Measurements from ENCODE around the gene PPP1R12C. TPM values are rescaled to one million over a fixed set of nuclear protein-coding genes. Genes with fewer than 3 reads are reported as not detected.
A peak's percentile ranks its signal among the peaks of the same experiment; 100 is the strongest.

Gene PPP1R12C
- total RNA-seq: 100 to 1,000 TPM in 1 of 2 donors, 10 to 100 TPM in 1; 98.2 to 107 TPM
- 53.5 TPM for polyA plus RNA-seq (2013, experiment 1 of 2)
- 49.1 TPM for polyA plus RNA-seq (2013, experiment 2 of 2)
- long read RNA-seq, experiment 1, partial matches to known transcripts: 1 of 9 reads
- long read RNA-seq, experiment 1, other reads (novel, unspliced or antisense): 8 of 9 reads
- long read RNA-seq, experiment 2, transcript PPP1R12C-209 (22 exons, 2,269 nt): major isoform, 5 of 46 reads
- long read RNA-seq, experiment 2, partial matches to known transcripts: 14 of 46 reads
- long read RNA-seq, experiment 2, other reads (novel, unspliced or antisense): 23 of 46 reads
- long read RNA-seq, experiment 3, partial matches to known transcripts: 1 of 2 reads
- long read RNA-seq, experiment 3, other reads (novel, unspliced or antisense): 0 of 2 reads
- long read RNA-seq, experiment 4, partial matches to known transcripts: 12 of 16 reads
- long read RNA-seq, experiment 4, other reads (novel, unspliced or antisense): 0 of 16 reads

DNA sequence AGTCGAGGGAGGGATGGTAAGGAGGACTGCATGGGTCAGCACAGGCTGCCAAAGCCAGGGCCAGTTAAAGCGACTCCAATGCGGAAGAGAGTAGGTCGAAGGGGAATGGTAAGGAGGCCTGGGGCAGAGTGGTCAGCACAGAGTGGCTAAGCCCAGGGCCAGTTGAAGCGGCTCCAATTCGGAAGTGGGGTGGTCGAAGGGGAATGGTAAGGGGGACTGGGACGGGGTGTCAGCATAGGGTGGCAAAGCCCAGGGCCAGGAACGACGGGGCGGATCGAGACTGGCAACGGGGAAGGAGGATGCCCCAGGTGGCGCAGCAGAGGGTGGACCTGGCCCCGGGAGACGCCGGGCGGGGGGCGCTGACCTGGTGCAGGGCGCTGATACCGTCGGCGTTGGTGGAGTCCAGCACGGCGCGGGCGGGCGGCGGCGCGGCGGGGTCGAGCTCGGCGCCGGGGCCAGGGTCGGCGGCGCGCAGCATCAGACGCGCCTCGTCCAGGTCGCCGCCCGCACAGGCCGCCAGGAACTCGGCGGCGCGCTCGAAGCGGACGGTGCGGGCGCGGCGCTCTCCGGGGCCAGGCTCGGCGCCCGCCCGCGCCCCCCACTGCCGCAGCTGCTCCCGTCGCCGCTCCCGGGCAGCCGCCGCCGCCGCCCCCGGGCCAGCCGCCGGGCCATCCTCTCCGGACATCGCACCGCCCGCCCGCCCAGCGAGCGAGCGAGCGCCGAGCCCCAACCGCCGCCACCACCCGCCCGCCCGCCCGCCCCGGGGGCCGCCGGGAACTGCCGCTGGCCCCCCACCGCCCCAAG is at the start of gene PPP1R12C:
TSS of gene PPP1R12C (minus strand) at position 779 of the 804 bp plus-strand sequence. CDS start at position 685, 94 bp downstream.
- 0 to 5% methylated on average over 25 to 97 of the region's 97 CpGs for WGBS, 2 experiments (ENCODE audit: insufficient coverage in 1 of 2, insufficient read length in 1 of 2)
- H3K36me3 ChIP-seq (ENCODE audit: control insufficient read depth, insufficient read depth, low read length): peaks cover 4% of the 10 kb centered on the region
- no peaks in the 10 kb centered on the region for H3K9me3 ChIP-seq (ENCODE audit: control insufficient read depth, low read length)
- H3K27ac ChIP-seq (ENCODE audit: low read depth, low read length): peak within 1 kb of the TSS; percentile 42
- Mint-ChIP-seq H3K27ac (peak within 1 kb of the TSS; percentile 96), H3K9me3 (no peaks in the 10 kb centered on the region), H3K36me3 (ENCODE audit: low read depth) (no peaks in the 10 kb centered on the region), H3K4me3 (peak within 1 kb of the TSS; percentile 87), H3K27me3 (ENCODE audit: insufficient read depth) (peaks cover 20% of the 10 kb centered on the region), H3K4me1 (peaks cover 18% of the 10 kb centered on the region)
- peak; percentile 69 for DNase-seq
- no peaks in the 10 kb centered on the region for H3K27me3 ChIP-seq (ENCODE audit: control insufficient read depth, insufficient read depth, low read length, poor library complexity, severe bottlenecking)
- no peaks in the 10 kb centered on the region for H3K4me1 ChIP-seq (ENCODE audit: control insufficient read depth, insufficient read depth, low read length)
- H3K4me3 ChIP-seq (ENCODE audit: low read length): peak within 1 kb of the TSS; percentile 86
- TF ChIP-seq, protein P1, sequence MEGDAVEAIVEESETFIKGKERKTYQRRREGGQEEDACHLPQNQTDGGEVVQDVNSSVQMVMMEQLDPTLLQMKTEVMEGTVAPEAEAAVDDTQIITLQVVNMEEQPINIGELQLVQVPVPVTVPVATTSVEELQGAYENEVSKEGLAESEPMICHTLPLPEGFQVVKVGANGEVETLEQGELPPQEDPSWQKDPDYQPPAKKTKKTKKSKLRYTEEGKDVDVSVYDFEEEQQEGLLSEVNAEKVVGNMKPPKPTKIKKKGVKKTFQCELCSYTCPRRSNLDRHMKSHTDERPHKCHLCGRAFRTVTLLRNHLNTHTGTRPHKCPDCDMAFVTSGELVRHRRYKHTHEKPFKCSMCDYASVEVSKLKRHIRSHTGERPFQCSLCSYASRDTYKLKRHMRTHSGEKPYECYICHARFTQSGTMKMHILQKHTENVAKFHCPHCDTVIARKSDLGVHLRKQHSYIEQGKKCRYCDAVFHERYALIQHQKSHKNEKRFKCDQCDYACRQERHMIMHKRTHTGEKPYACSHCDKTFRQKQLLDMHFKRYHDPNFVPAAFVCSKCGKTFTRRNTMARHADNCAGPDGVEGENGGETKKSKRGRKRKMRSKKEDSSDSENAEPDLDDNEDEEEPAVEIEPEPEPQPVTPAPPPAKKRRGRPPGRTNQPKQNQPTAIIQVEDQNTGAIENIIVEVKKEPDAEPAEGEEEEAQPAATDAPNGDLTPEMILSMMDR (conservative IDR thresholded peaks at IDR 0.05): no peak
- H3K9ac ChIP-seq (ENCODE audit: extremely low read depth, low read length, poor library complexity, severe bottlenecking): peak within 1 kb of the TSS; percentile 51

DNA sequence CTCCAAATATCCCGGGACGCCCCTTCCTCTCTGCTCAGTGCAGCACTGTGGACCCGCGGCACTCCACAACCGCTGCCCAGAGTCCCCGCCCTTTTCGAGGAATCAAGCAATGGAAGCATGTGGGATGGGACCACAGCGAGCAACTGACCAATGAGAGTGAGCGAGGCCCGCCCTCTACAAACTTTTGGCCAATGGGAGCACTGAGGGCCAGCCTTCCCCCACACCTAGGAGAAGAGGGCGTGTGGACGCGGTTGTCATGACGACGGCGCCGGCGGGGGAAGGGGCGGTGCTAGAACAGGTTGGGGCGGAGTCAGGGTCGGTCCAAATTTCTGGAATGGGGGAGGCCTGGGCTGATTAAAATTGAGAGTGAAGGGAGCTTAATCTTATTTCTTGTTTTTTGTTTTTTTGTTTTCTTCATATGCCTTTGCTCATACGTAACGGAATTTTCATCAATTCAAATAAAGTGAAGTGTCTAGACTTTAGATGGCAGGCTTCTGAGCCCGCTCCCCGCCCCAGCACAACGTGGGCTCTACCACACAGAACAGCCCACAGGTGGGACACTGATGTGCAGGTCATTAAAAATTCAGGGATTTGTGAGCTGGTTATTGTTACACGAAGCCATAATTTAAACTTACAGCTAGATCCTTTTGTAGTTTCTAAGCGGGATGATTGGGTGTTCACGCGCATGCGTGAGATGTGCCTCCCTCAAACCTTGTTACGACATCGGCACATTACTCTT is 49.3 kb upstream of the PPP1R12C start, which contains the start of gene DNAAF3:
TSS of gene DNAAF3 (minus strand) at position 84 of the 739 bp plus-strand sequence. CDS start 200 bp downstream, outside the sequence.
- H3K4me1 ChIP-seq (ENCODE audit: control insufficient read depth, insufficient read depth, low read length): no peaks in the 10 kb centered on the region
- H3K27ac Mint-ChIP-seq: peak within 1 kb of the TSS; percentile 97
- TF ChIP-seq, protein P1 (conservative IDR thresholded peaks at IDR 0.05): no peak
- H3K27me3 Mint-ChIP-seq (ENCODE audit: insufficient read depth): peaks cover 73% of the 10 kb centered on the region
- H3K27me3 ChIP-seq (ENCODE audit: control insufficient read depth, insufficient read depth, low read length, poor library complexity, severe bottlenecking): peaks cover 30% of the 10 kb centered on the region
- H3K27ac ChIP-seq (ENCODE audit: low read depth, low read length): peak within 1 kb of the TSS; percentile 72
- no peaks in the 10 kb centered on the region for H3K9me3 ChIP-seq (ENCODE audit: control insufficient read depth, low read length)
- no peaks in the 10 kb centered on the region for H3K9me3 Mint-ChIP-seq
- H3K4me3 ChIP-seq (ENCODE audit: low read length): peak within 1 kb of the TSS; percentile 87
- DNase-seq: peak; percentile 99
- no peaks in the 10 kb centered on the region for H3K36me3 Mint-ChIP-seq (ENCODE audit: low read depth)
- no peaks in the 10 kb centered on the region for H3K36me3 ChIP-seq (ENCODE audit: control insufficient read depth, insufficient read depth, low read length)
- H3K4me1 Mint-ChIP-seq: peaks cover 6% of the 10 kb centered on the region
- peak within 1 kb of the TSS; percentile 46 for H3K9ac ChIP-seq (ENCODE audit: extremely low read depth, low read length, poor library complexity, severe bottlenecking)
- WGBS, 2 experiments (ENCODE audit: insufficient coverage in 1 of 2, insufficient read length in 1 of 2): 4 to 7% methylated on average over 24 to 33 of the region's 33 CpGs
- H3K4me3 Mint-ChIP-seq: peak within 1 kb of the TSS; percentile 67

Data from endodermal cell (in vitro differentiated cells).